Measurements from ENCODE around the gene MT3.
"Not testable (repeated sequence)": the region's sequence is repeated elsewhere in the genome, so short reads cannot be mapped to it uniquely, and the experiment has no call there.

The MT3 gene

DNA sequence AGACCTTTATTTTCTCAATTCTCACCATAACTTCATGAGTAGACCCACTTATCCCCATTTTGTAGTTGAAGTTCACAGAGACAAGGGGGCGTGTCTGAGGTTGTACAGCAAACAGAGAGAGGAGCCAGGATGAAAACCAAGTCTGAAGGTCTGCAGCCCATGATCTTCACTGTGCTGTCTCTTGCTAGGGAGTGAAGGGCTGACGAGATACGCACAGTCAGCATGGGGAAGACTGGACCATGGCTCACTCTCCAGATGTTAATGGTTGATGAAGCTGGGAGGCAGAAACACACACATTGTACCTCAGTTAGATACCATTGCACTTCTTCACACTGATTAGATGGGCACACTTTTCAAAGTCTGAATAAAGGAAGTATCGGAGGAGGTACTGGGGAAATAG is 30.2 kb upstream of the MT3 start:
- no peak overlapping the region for H3K27ac ChIP-seq (ENCODE audit: low read length)
- H3K4me1 ChIP-seq (ENCODE audit: control insufficient read depth, low read depth, low read length) = no peaks in the 10 kb centered on the region

DNA sequence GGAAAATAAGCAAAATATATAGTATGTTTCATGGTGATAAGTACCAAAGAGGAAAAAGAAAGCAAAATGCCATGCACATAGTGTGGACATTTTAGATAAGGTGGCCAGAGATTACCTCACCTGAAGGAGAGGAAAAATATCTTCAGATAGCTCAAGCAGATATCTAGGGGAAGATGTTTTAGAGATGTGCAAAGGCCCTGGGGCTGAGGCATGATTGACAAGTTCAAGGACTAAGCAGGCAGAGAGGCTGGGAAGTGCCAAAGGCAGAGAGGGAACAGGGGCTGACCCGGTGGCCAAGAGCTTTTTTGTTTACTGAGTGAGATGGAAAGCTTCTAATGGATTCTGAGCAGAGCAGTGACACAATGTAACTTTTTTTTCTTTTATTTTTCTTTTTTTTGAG is 28.9 kb upstream of the MT3 start:
- Histone ChIP-seq H3K27ac (ENCODE audit: low read length) (no peak overlapping the region), H3K9ac (ENCODE audit: low read length) (no peak overlapping the region), H3K27me3 (ENCODE audit: control insufficient read depth, insufficient read depth, low read length) (no peaks in the 10 kb centered on the region), H3K4me1 (ENCODE audit: control insufficient read depth, low read depth, low read length) (no peaks in the 10 kb centered on the region), H3K4me3 (ENCODE audit: low read length) (no peak overlapping the region), H3K36me3 (ENCODE audit: control insufficient read depth, low read depth, low read length) (no peaks in the 10 kb centered on the region), H3K9me3 (ENCODE audit: control insufficient read depth, low read depth, low read length) (no peaks in the 10 kb centered on the region)

More for the DNA sequence above, 30.2 kb upstream of the MT3 start:
- Histone ChIP-seq H3K36me3 (ENCODE audit: control insufficient read depth, low read depth, low read length) (no peaks in the 10 kb centered on the region), H3K4me3 (ENCODE audit: low read length) (no peak overlapping the region), H3K9me3 (ENCODE audit: control insufficient read depth, low read depth, low read length) (no peaks in the 10 kb centered on the region), H3K27me3 (ENCODE audit: control insufficient read depth, insufficient read depth, low read length) (no peaks in the 10 kb centered on the region), H3K9ac (ENCODE audit: low read length) (no peak overlapping the region)

DNA sequence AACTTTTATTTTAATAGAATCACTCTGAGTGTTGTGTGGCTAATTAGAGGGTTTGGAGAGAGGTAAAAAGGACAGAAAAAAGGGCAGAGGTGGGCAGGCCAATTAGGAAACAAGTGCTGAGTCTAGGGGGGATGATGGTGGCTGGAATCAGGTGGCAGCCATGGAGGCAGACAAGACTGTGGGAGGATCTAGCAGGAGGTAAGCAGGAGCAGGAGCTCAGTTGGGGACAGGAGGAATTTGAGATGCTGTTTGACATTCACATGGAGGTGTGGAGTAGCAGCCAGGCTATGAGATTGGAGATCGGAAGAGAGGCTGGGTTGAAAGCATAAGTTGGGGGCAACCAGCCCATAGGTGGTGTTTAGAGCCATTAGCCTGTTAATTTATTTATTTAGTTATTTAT is 28.2 kb upstream of the MT3 start:
- Histone ChIP-seq H3K27me3 (ENCODE audit: control insufficient read depth, insufficient read depth, low read length) (no peaks in the 10 kb centered on the region), H3K9me3 (ENCODE audit: control insufficient read depth, low read depth, low read length) (no peaks in the 10 kb centered on the region), H3K36me3 (ENCODE audit: control insufficient read depth, low read depth, low read length) (no peaks in the 10 kb centered on the region), H3K4me1 (ENCODE audit: control insufficient read depth, low read depth, low read length) (no peaks in the 10 kb centered on the region), H3K4me3 (ENCODE audit: low read length) (no peak overlapping the region), H3K9ac (ENCODE audit: low read length) (no peak overlapping the region), H3K27ac (ENCODE audit: low read length) (no peak overlapping the region)

DNA sequence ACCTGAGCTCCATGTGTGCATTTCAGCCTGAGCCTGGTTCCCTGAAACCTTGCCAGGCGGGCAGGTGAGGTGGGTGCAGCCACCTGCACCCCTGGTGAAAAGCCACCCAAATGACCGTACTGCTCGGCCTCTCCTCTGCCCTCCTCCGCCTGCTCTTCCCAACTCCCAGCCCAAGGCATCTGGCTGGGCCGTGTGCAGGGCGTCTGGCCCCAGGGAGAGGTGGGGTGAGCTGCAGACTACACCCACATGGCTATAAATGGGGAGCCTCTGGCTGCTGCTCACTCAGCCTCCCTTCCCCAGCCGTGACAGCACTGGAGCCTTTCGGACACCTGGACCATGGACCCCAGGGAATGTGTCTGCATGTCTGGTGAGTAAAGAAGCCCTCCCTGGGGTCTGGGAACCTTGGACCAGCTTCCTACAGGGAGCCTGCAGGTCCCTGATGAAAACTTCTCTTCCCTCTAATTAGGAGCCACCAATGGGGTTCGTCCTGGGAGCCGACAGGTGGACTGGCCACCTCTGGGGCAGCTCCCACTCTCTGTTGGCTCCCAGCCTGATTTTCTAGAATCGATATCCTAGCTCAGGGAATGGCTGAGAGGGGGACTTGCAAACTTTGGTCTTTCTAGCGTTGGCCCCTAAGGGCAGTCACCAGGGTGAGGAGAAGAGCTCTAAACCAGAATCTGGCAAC is 24.4 kb upstream of the MT3 start, which contains the start of gene MT4:
Gene MT4 (plus strand): TSS at position 281 of the 685 bp plus-strand sequence. CDS start 56 bp downstream, at position 337.
- no peaks in the 10 kb centered on the region for H3K4me1 ChIP-seq (ENCODE audit: control insufficient read depth, low read depth, low read length)
- no peaks in the 10 kb centered on the region for H3K36me3 ChIP-seq (ENCODE audit: control insufficient read depth, low read depth, low read length)
- H3K4me3 ChIP-seq (ENCODE audit: low read length) = no peak within 1 kb of the TSS
- H3K9ac ChIP-seq (ENCODE audit: low read length) = no peak within 1 kb of the TSS
- no peaks in the 10 kb centered on the region for H3K27me3 ChIP-seq (ENCODE audit: control insufficient read depth, insufficient read depth, low read length)
- no peaks in the 10 kb centered on the region for H3K9me3 ChIP-seq (ENCODE audit: control insufficient read depth, low read depth, low read length)
- no peak within 1 kb of the TSS for H3K27ac ChIP-seq (ENCODE audit: low read length)

DNA sequence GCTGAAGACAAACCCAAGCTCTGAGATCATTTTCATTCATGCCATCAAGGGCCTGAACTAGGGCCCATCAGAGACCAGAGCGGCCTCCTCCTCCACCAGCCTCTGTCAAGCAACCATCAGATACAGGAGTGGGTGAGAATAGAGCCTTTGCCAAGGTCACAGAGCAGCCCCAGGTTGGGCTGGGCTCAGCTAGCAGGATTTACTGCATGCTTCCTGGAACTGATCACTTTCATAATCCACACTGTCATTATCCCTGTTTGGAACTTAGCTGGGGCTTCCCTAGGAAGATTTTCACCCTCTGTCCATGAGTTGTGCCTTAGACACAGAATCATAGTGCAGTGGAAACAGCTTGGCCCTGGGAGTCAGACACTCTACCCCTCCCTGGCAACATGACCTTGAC is 19.4 kb upstream of the MT3 start:
- Histone ChIP-seq H3K9ac (ENCODE audit: low read length) (no peak overlapping the region), H3K27me3 (ENCODE audit: control insufficient read depth, insufficient read depth, low read length) (no peaks in the 10 kb centered on the region), H3K4me3 (ENCODE audit: low read length) (no peak overlapping the region), H3K27ac (ENCODE audit: low read length) (no peak overlapping the region), H3K9me3 (ENCODE audit: control insufficient read depth, low read depth, low read length) (no peaks in the 10 kb centered on the region), H3K36me3 (ENCODE audit: control insufficient read depth, low read depth, low read length) (no peaks in the 10 kb centered on the region), H3K4me1 (ENCODE audit: control insufficient read depth, low read depth, low read length) (no peaks in the 10 kb centered on the region)

DNA sequence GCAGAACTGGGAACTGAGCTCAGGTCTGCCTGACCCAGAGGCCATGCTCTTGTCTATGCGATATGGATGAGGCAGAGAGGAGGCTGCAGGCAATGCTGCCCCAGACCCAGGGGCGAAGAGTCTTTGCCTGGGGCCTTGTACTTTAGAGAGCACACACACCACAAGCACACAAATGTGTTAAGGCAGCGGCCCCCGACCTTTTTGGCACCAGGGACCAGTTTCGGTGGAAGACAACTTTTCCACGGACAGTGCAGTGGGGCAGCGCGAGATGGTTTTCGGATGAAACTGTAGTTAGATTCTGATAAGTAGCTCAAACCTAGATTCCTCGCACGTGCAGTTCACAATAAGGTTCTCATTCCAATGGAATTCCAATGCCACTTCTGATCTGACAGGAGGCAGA is 17.8 kb upstream of the MT3 start:
- H3K9me3 ChIP-seq (ENCODE audit: control insufficient read depth, low read depth, low read length) = no peaks in the 10 kb centered on the region
- no peak overlapping the region for H3K9ac ChIP-seq (ENCODE audit: low read length)
- no peak overlapping the region for H3K27ac ChIP-seq (ENCODE audit: low read length)
- H3K4me1 ChIP-seq (ENCODE audit: control insufficient read depth, low read depth, low read length) = no peaks in the 10 kb centered on the region
- H3K4me3 ChIP-seq (ENCODE audit: low read length) = no peak overlapping the region
- no peaks in the 10 kb centered on the region for H3K27me3 ChIP-seq (ENCODE audit: control insufficient read depth, insufficient read depth, low read length)
- no peaks in the 10 kb centered on the region for H3K36me3 ChIP-seq (ENCODE audit: control insufficient read depth, low read depth, low read length)

DNA sequence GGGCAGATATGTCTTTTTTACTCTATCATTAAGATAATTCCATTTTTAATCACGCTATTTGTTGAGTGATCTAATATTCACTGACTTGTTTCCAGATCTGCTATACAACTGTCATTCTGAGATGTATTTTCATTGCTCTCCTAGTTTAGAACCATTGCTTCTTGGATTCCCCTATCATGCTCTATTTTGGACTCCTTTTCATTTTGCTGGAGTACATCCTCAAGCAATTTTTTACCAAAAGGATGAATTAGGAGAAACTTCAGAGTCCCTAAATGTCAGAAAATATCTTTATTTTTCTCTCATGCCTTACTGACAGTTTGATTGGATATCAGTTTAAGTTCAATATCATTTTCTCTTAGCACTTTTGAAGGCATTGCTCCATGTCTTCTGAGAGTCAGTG is 14.7 kb upstream of the MT3 start:
- Histone ChIP-seq H3K36me3 (ENCODE audit: control insufficient read depth, low read depth, low read length) (no peaks in the 10 kb centered on the region), H3K27ac (ENCODE audit: low read length) (no peak overlapping the region), H3K9me3 (ENCODE audit: control insufficient read depth, low read depth, low read length) (no peaks in the 10 kb centered on the region), H3K4me1 (ENCODE audit: control insufficient read depth, low read depth, low read length) (no peaks in the 10 kb centered on the region), H3K9ac (ENCODE audit: low read length) (no peak overlapping the region), H3K27me3 (ENCODE audit: control insufficient read depth, insufficient read depth, low read length) (no peaks in the 10 kb centered on the region), H3K4me3 (ENCODE audit: low read length) (no peak overlapping the region)

DNA sequence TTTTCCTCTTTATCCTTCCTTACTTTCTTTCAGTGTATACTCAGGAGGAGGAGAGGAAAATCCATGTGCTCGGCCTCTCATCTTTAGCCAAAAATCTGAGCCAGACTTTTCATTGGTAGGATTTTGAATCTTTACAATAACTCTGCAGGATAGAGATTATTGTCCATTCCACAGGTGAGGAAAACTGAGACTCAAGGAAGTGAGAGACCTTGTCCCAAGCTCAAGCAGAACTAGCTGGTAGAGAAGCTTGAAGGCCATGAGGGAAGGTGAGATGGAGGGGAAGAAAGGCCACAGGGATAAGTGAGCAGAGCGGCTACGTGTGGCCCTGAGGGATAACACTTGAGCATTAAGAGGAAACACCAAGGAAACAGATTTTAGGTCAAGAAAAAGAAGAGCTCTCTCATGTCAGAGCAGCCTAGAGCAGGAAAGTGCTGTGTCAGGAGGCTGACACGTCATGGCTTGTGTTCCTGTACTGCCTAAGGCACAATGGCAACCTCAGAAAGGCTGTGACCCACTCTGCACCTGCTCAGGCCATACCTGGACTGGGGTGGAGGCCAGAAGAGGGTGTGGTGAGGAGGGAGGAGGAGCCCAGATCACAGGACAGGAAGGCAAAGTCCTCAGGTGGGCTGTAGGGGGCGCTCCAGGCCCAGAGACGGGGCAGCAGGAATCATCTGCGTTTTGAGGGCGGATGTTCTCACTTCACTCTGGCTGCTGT is 12.6 kb upstream of the MT3 start:
- Histone ChIP-seq H3K9me3 (ENCODE audit: control insufficient read depth, low read depth, low read length) (no peaks in the 10 kb centered on the region), H3K27ac (ENCODE audit: low read length) (no peak overlapping the region), H3K36me3 (ENCODE audit: control insufficient read depth, low read depth, low read length) (no peaks in the 10 kb centered on the region), H3K9ac (ENCODE audit: low read length) (no peak overlapping the region), H3K4me1 (ENCODE audit: control insufficient read depth, low read depth, low read length) (no peaks in the 10 kb centered on the region), H3K27me3 (ENCODE audit: control insufficient read depth, insufficient read depth, low read length) (no peaks in the 10 kb centered on the region), H3K4me3 (ENCODE audit: low read length) (no peak overlapping the region)

DNA sequence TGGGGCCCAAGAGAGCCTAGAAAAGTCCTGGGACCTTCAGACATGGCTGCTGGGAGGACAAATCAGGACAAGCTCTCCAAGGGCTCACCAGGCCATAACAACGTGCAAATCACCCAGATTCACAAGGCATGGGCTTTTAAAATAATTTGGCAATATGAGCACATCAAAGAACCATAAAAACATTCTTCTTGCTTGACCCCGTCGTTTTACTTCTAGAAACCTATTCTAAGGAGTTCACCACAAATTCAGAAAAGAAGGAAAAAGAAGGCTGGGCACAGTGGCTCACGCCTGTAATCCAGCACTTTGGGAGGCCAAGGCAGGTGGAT is 12.1 kb upstream of the MT3 start:
- Histone ChIP-seq H3K27me3 (ENCODE audit: control insufficient read depth, insufficient read depth, low read length) (no peaks in the 10 kb centered on the region), H3K9ac (ENCODE audit: low read length) (no peak overlapping the region), H3K4me3 (ENCODE audit: low read length) (no peak overlapping the region), H3K9me3 (ENCODE audit: control insufficient read depth, low read depth, low read length) (no peaks in the 10 kb centered on the region), H3K36me3 (ENCODE audit: control insufficient read depth, low read depth, low read length) (no peaks in the 10 kb centered on the region), H3K27ac (ENCODE audit: low read length) (no peak overlapping the region), H3K4me1 (ENCODE audit: control insufficient read depth, low read depth, low read length) (no peaks in the 10 kb centered on the region)

- no peak overlapping the region for H3K9ac ChIP-seq (ENCODE audit: low read length)
- no peaks in the 10 kb centered on the region for H3K9me3 ChIP-seq (ENCODE audit: control insufficient read depth, low read depth, low read length)
Observed at GRCh38 chr16:56580391-56581048, 8.8 kb upstream of the MT3 start.

DNA sequence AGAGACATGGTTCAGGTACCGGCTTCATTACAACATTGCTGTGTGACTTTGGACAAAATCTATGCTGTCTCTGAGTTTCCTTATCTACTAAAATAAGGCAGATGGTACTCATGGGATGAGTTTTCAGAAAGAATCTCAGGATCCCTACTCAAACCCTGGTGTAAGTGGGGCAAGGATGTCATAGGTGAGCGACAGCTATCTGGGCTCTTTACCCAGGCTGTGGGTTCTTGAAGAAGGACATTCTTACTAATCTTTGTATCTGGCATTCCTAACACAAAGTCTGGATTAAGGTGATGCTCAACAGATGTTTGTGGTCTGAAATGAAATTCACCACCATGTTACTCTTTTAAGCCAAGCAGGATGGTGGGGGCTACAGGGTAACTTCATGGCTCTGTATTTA is 6.4 kb upstream of the MT3 start:
- peaks cover 12% of the 10 kb centered on the region for H3K27me3 ChIP-seq (ENCODE audit: control insufficient read depth, insufficient read depth, low read length)
- H3K4me3 ChIP-seq (ENCODE audit: low read length); H3K27ac ChIP-seq (ENCODE audit: low read length); H3K4me1 ChIP-seq (ENCODE audit: control insufficient read depth, low read depth, low read length); H3K9ac ChIP-seq (ENCODE audit: low read length); H3K9me3 ChIP-seq (ENCODE audit: control insufficient read depth, low read depth, low read length); H3K36me3 ChIP-seq (ENCODE audit: control insufficient read depth, low read depth, low read length): not testable (repeated sequence)

More at GRCh38 chr16:56580391-56581048, 8.8 kb upstream of the MT3 start:
- Histone ChIP-seq H3K36me3 (ENCODE audit: control insufficient read depth, low read depth, low read length) (no peaks in the 10 kb centered on the region), H3K27ac (ENCODE audit: low read length) (no peak overlapping the region), H3K4me3 (ENCODE audit: low read length) (no peak overlapping the region), H3K4me1 (ENCODE audit: control insufficient read depth, low read depth, low read length) (no peaks in the 10 kb centered on the region), H3K27me3 (ENCODE audit: control insufficient read depth, insufficient read depth, low read length) (no peaks in the 10 kb centered on the region)
